ENCODE results near the gene SULT1B1. TPM values are rescaled to one million over a fixed set of nuclear protein-coding genes. Genes with fewer than 3 reads are reported as not detected.

Gene SULT1B1
- total RNA-seq, 2 experiments from 2014 or later = 0.08 TPM; not detected in 1

DNA sequence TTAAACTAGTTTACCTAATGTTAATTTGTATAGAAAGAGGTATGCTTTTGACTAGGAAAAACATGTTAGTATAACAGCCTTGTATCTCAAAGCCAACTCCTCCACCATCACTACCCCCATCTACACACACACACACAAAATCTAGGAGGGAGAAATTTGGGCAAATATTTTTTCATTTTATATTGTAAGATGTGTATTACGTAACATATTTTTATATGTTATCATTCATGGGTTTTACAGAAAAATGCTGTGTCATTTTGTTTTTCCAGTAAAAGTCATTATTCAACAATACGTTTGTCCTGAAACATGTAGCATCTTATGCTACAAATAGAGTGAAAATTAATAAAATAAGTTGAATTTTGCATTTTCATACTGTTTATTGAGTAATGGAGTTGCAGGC is 3.0 kb downstream of the SULT1B1 start:
- POLR2A ChIA-PET = no interaction called here
- H2AFZ ChIP-seq (ENCODE audit: low read length) = no peak overlapping the region
- H3K4me3 ChIP-seq (ENCODE audit: low read depth, low read length, poor library complexity, severe bottlenecking) = no peak overlapping the region
- H3K4me1 ChIP-seq (ENCODE audit: insufficient read depth, low read length, poor library complexity, severe bottlenecking) = no peaks in the 10 kb centered on the region
- no peaks in the 10 kb centered on the region for H3K9me3 ChIP-seq (ENCODE audit: low read length)
- H3K36me3 ChIP-seq (ENCODE audit: insufficient read depth, low read length) = no peaks in the 10 kb centered on the region
- no peak overlapping the region for H3K4me2 ChIP-seq (ENCODE audit: low read length)
- no peaks in the 10 kb centered on the region for H3K9me2 ChIP-seq (ENCODE audit: insufficient read depth, low read length)
- CTCF ChIA-PET (ENCODE audit: unreplicated experiment) = no interaction called here
- TF ChIP-seq, protein P1, sequence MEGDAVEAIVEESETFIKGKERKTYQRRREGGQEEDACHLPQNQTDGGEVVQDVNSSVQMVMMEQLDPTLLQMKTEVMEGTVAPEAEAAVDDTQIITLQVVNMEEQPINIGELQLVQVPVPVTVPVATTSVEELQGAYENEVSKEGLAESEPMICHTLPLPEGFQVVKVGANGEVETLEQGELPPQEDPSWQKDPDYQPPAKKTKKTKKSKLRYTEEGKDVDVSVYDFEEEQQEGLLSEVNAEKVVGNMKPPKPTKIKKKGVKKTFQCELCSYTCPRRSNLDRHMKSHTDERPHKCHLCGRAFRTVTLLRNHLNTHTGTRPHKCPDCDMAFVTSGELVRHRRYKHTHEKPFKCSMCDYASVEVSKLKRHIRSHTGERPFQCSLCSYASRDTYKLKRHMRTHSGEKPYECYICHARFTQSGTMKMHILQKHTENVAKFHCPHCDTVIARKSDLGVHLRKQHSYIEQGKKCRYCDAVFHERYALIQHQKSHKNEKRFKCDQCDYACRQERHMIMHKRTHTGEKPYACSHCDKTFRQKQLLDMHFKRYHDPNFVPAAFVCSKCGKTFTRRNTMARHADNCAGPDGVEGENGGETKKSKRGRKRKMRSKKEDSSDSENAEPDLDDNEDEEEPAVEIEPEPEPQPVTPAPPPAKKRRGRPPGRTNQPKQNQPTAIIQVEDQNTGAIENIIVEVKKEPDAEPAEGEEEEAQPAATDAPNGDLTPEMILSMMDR (conservative IDR thresholded peaks at IDR 0.05; ENCODE audit: low read length) = no peak
- no peak for TF ChIP-seq EZH2phosphoT487 (IDR thresholded peaks at IDR 0.05; ENCODE audit: borderline replicate concordance, low read depth, low read length)
- H3K79me2 ChIP-seq (ENCODE audit: insufficient read depth, low read depth, low read length) = no peaks in the 10 kb centered on the region
- no peak for DNase-seq (ENCODE audit: low spot score)
- no peak overlapping the region for H3K27ac ChIP-seq (ENCODE audit: low read depth, low read length, poor library complexity, severe bottlenecking)
- no peaks in the 10 kb centered on the region for H4K20me1 ChIP-seq (ENCODE audit: insufficient read depth, low read length)
- no TSS peak for BruUV-seq (replicated peaks)
- intact Hi-C loops (cut with micrococcal nuclease; ENCODE audit: unreplicated experiment) = no loop called here

DNA sequence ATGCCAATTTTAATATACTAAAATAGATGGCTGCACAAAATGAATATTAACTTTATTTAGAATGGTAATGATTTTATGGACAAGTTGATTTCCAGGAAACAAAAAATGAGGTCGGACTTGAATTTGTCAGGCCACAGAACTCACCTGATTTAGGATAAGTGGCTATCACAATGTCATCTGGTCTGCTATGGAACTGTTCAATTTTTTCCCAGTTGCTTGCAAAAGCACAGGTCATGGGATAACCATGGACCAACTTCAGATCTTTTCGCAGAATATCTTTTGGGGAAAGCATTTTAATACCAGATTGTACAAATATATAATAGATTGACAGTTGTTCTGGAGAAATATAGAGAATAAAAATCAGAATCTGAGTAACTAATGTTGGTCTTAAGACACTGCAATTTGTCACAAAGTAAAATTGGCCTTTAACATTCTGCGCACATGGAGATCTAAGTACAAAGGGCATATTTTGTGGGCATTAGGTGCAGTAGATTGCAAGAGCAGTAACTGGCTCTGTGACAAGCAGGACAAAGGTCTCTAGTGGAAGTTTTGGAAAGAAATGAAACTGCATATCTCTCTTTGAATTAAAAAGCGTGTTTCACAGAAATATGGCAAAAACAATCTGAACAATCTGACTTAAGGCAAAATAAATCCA is 5.4 kb downstream of the SULT1B1 start:
- no peak overlapping the region for H2AFZ ChIP-seq (ENCODE audit: low read length)
- no peaks in the 10 kb centered on the region for H3K9me2 ChIP-seq (ENCODE audit: insufficient read depth, low read length)
- H3K4me2 ChIP-seq (ENCODE audit: low read length) = no peak overlapping the region
- H3K9me3 ChIP-seq (ENCODE audit: low read length) = no peaks in the 10 kb centered on the region
- intact Hi-C loops (cut with micrococcal nuclease; ENCODE audit: unreplicated experiment) = no loop called here
- H3K27ac ChIP-seq (ENCODE audit: low read depth, low read length, poor library complexity, severe bottlenecking) = no peak overlapping the region
- BruUV-seq (replicated peaks) = no TSS peak
- H3K36me3 ChIP-seq (ENCODE audit: insufficient read depth, low read length) = no peaks in the 10 kb centered on the region
- ChIA-PET CTCF (ENCODE audit: unreplicated experiment) (no interaction called here), POLR2A (no interaction called here)
- no peak for DNase-seq (ENCODE audit: low spot score)
- no peaks in the 10 kb centered on the region for H4K20me1 ChIP-seq (ENCODE audit: insufficient read depth, low read length)
- no peak overlapping the region for H3K4me3 ChIP-seq (ENCODE audit: low read depth, low read length, poor library complexity, severe bottlenecking)
- no peaks in the 10 kb centered on the region for H3K79me2 ChIP-seq (ENCODE audit: insufficient read depth, low read depth, low read length)
- no peak for TF ChIP-seq EZH2phosphoT487 (IDR thresholded peaks at IDR 0.05; ENCODE audit: borderline replicate concordance, low read depth, low read length)
- TF ChIP-seq, protein P1 (conservative IDR thresholded peaks at IDR 0.05; ENCODE audit: low read length) = no peak
- H3K4me1 ChIP-seq (ENCODE audit: insufficient read depth, low read length, poor library complexity, severe bottlenecking) = no peaks in the 10 kb centered on the region

DNA sequence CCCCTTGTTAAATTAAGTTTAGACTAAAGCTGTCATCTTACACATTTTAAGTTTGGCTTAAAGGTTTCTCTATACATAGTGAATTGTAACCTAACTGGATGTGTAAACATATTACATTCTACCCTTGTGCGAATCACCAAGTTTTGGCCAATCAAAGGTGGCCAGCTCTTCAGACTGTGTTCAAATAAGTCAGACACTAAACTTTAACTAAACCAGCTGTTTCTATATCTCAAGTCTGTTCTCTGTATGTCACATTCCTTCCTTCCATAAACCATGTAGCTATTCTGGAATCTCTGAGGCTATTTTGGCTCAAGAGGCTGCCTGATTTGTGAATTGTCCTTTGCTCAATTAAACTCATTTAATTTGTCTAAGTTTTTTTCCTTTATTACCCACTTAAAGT is 6.7 kb downstream of the SULT1B1 start:
- no peaks in the 10 kb centered on the region for H3K4me1 ChIP-seq (ENCODE audit: insufficient read depth, low read length, poor library complexity, severe bottlenecking)
- H3K9me3 ChIP-seq (ENCODE audit: low read length) = no peaks in the 10 kb centered on the region
- H3K9me2 ChIP-seq (ENCODE audit: insufficient read depth, low read length) = no peaks in the 10 kb centered on the region
- H3K4me3 ChIP-seq (ENCODE audit: low read depth, low read length, poor library complexity, severe bottlenecking) = no peak overlapping the region
- no peaks in the 10 kb centered on the region for H3K36me3 ChIP-seq (ENCODE audit: insufficient read depth, low read length)
- H3K27ac ChIP-seq (ENCODE audit: low read depth, low read length, poor library complexity, severe bottlenecking) = no peak overlapping the region
- ChIA-PET CTCF (ENCODE audit: unreplicated experiment) (no interaction called here), POLR2A (interaction anchor here (0.6 kb wide), 1 partner anchor 1213 kb away, joined by 4 read pairs; no protein-coding TSS in a partner anchor)
- no peak overlapping the region for H3K4me2 ChIP-seq (ENCODE audit: low read length)
- no peaks in the 10 kb centered on the region for H4K20me1 ChIP-seq (ENCODE audit: insufficient read depth, low read length)
- no peak for DNase-seq (ENCODE audit: low spot score)
- no TSS peak for BruUV-seq (replicated peaks)
- intact Hi-C loops (cut with micrococcal nuclease; ENCODE audit: unreplicated experiment) = no loop called here
- no peaks in the 10 kb centered on the region for H3K79me2 ChIP-seq (ENCODE audit: insufficient read depth, low read depth, low read length)
- TF ChIP-seq, protein P1 (conservative IDR thresholded peaks at IDR 0.05; ENCODE audit: low read length) = no peak
- TF ChIP-seq EZH2phosphoT487 (IDR thresholded peaks at IDR 0.05; ENCODE audit: borderline replicate concordance, low read depth, low read length) = no peak
- H2AFZ ChIP-seq (ENCODE audit: low read length) = no peak overlapping the region
